ENCODE data around the gene MGMT.

The MGMT gene

GRCh38 chr10:129710510-129710847, 243.4 kb downstream of the MGMT start:
- Histone ChIP-seq H3K4me2 (no peak overlapping the region), H3K4me3 (no peak overlapping the region), H3K27me3 (no peaks in the 10 kb centered on the region), H3K9me3 (replicated peaks in 1 of 11) (no peaks in the 10 kb centered on the region), H3K9ac (no peak overlapping the region), H3K27ac (no peak overlapping the region), H4K20me1 (peaks cover 0 to 15% (median 0%) of the 10 kb centered on the region in 11 experiments; a peak in 5 of 22 replicates), H3K4me1 (peaks cover 0 to 16% (median 12%) of the 10 kb centered on the region in 10 experiments; a peak in 12 of 20 replicates), H3K36me3 (peaks cover 19 to 71% (median 39%) of the 10 kb centered on the region in 11 experiments; a peak in 20 of 22 replicates)
- no peak for TF ChIP-seq Cebpa-rat (IDR thresholded peaks at IDR 0.05)

- peaks cover 0 to 8% (median 5%) of the 10 kb centered on the region in 10 experiments; a peak in 12 of 20 replicates for H3K4me1 ChIP-seq
- peaks cover 19 to 63% (median 39%) of the 10 kb centered on the region in 11 experiments; a peak in 20 of 22 replicates for H3K36me3 ChIP-seq
- no peak overlapping the region for H3K27ac ChIP-seq
- no peaks in the 10 kb centered on the region for H3K9me3 ChIP-seq (replicated peaks in 1 of 11)
- no peak overlapping the region for H3K9ac ChIP-seq
- peaks cover 0 to 8% (median 0%) of the 10 kb centered on the region in 11 experiments; a peak in 2 of 22 replicates for H4K20me1 ChIP-seq
- H3K4me2 ChIP-seq, result no peak overlapping the region
- no peaks in the 10 kb centered on the region for H3K27me3 ChIP-seq
- no peak overlapping the region for H3K4me3 ChIP-seq
- no peak for TF ChIP-seq Cebpa-rat (IDR thresholded peaks at IDR 0.05)
Measured at GRCh38 chr10:129711291-129711690, 244.2 kb downstream of the MGMT start.

DNA sequence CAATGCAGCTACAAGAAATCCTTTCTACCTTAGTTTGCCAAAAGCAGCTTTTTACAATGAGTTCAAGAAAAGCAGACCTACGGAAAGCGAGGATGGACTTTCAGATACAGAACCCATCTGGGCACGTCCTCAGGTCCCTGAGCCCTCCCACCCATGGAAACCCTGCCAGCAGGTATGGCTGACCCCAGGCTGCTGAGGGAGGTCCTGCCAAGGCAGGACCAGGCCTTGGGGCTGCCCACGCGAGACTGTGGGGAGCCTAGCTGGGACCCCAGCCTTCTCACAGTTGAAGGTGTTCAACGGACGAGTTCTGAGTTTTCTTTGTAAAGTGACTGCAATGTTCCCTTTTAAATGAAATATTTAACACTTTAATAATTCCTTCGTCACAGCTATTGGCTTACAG, 245.0 kb downstream of the MGMT start:
- no peak for TF ChIP-seq Cebpa-rat (IDR thresholded peaks at IDR 0.05)
- Histone ChIP-seq H3K4me1 (peaks cover 0 to 1% (median 0%) of the 10 kb centered on the region in 10 experiments; a peak in 2 of 20 replicates), H3K9me3 (replicated peaks in 1 of 11) (no peaks in the 10 kb centered on the region), H3K27ac (no peak overlapping the region), H3K9ac (no peak overlapping the region), H4K20me1 (peaks cover 0 to 8% (median 0%) of the 10 kb centered on the region in 11 experiments; a peak in 1 of 22 replicates), H3K4me3 (no peak overlapping the region), H3K27me3 (no peaks in the 10 kb centered on the region), H3K4me2 (no peak overlapping the region), H3K36me3 (peaks cover 19 to 62% (median 39%) of the 10 kb centered on the region in 11 experiments; a peak in 20 of 22 replicates)

DNA sequence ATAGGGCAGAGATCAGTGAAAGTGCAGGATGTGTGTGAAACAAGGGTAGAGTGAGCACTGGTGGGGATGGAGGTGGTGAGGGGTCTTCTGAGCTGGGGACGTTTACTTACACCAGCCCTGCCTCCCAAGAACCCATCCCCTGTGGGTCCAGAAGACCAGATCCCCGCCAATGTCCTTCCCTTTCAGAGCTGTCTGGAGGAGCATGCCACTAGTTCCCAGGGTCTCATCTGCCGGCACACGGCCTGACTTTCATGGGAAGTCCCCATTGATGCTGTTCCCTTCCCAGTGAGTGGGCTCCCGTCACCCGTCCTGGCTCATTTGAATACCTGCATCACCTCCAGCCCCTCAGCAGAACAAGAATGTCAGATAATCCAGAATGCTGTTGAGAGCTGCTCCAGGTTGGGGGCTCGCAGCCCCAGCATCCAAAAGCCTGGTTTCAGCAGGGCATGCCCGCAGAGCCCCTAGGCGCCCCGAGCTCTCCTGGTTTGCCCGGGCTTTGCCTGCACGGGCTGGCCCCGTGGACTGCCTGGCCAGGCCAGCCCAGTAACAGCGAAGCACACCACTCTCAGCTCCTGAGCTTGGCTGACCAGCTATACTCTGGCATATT, 246.7 kb downstream of the MGMT start:
- H3K27me3 ChIP-seq, result no peaks in the 10 kb centered on the region
- H3K4me2 ChIP-seq, result no peak overlapping the region
- H3K27ac ChIP-seq, result no peak overlapping the region
- H3K9me3 ChIP-seq (replicated peaks in 1 of 11), result peaks cover 0 to 2% (median 0%) of the 10 kb centered on the region in 11 experiments; a peak in 2 of 22 replicates
- no peaks in the 10 kb centered on the region; a peak in 1 of 22 replicates for H4K20me1 ChIP-seq
- H3K4me1 ChIP-seq, result no peaks in the 10 kb centered on the region
- no peak overlapping the region for H3K9ac ChIP-seq
- no peak for TF ChIP-seq Cebpa-rat (IDR thresholded peaks at IDR 0.05)
- H3K36me3 ChIP-seq, result peaks cover 14 to 53% (median 33%) of the 10 kb centered on the region in 11 experiments; a peak in 21 of 22 replicates
- no peak overlapping the region for H3K4me3 ChIP-seq

DNA sequence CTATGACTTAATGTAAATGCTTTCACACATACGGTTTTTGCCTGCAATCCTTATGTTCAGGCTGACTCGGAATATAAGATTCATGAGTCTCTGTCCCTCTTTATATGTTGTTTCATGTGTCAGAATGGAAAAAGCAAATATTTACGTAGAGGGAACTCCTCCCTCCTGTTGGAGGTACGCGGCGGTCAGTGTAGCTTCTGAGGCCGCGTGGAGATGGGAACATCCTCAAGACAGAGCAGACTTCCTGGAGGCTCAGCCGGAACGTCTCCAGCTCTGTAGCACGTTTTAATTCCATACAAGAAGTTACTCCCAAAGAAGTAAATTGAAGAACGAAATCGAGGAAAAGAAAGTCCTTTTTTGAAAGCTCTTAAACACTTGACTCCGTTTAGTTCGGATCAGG, 248.8 kb downstream of the MGMT start:
- Histone ChIP-seq H3K9me3 (replicated peaks in 1 of 11) (peaks cover 11 to 22% (median 17%) of the 10 kb centered on the region in 11 experiments), H3K36me3 (peaks cover 11 to 53% (median 33%) of the 10 kb centered on the region in 11 experiments; a peak in 20 of 22 replicates), H3K4me2 (no peak overlapping the region), H3K9ac (no peak overlapping the region), H3K27ac (no peak overlapping the region), H3K4me1 (no peaks in the 10 kb centered on the region), H3K27me3 (no peaks in the 10 kb centered on the region), H4K20me1 (no peaks in the 10 kb centered on the region; a peak in 1 of 22 replicates), H3K4me3 (no peak overlapping the region)
- no peak for TF ChIP-seq Cebpa-rat (IDR thresholded peaks at IDR 0.05)

DNA sequence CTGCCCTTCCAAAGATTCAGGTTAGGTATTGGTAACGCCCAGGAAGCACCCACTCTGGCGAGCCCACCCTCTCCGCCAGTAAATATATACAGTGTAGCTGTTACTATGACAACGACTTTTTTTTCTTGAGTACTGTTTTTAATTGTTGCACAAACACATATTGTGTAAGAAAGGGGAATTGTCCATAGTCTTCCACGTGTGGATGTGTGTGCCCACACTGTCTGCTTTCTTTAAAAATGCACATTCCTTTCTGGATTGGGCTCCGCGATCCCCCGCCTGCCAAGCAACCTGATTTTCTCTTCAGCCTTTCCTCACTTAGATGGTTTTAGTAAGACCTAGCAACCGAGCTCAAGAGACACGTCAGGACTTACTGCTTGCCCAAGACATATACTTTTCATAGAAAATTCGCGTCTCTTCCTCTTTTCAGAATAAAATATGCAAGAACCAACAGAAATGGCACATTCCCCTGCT, 249.2 kb downstream of the MGMT start:
- Histone ChIP-seq H3K36me3 (peaks cover 13 to 55% (median 37%) of the 10 kb centered on the region in 11 experiments; a peak in 20 of 22 replicates), H3K4me2 (0 out of 22 replicates have a peak overlapping the region, but pooled peaks of 1 of the 11 experiments have one; percentile 1), H3K4me3 (no peak overlapping the region), H4K20me1 (no peaks in the 10 kb centered on the region; a peak in 1 of 22 replicates), H3K27me3 (no peaks in the 10 kb centered on the region), H3K27ac (no peak overlapping the region), H3K4me1 (no peaks in the 10 kb centered on the region), H3K9me3 (replicated peaks in 1 of 11) (peaks cover 15 to 27% (median 22%) of the 10 kb centered on the region in 11 experiments), H3K9ac (no peak overlapping the region)
- TF ChIP-seq Cebpa-rat (IDR thresholded peaks at IDR 0.05), result no peak

DNA sequence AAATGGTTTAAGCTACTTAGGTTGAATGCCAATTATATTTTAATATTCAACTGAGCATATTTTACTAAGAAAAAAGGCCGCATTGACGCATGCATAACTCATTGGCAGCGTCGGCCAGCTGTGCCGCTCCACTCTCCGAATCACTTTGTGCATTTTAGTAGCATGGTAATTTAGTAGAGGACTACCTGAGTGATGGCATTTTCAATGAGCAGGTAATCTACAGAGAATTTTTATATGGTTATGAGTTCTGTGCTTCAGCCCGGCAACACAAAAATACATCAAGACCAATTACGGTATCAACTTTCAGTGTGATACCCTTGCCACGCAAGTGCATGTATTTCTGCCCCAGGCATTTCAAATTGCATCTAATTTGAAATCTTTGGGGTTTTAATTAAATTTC, 249.8 kb downstream of the MGMT start:
- TF ChIP-seq Cebpa-rat (IDR thresholded peaks at IDR 0.05), result no peak
- H3K27ac ChIP-seq, result no peak overlapping the region
- no peaks in the 10 kb centered on the region for H3K4me1 ChIP-seq
- no peaks in the 10 kb centered on the region for H3K27me3 ChIP-seq
- H3K4me2 ChIP-seq, result no peak overlapping the region
- H3K4me3 ChIP-seq, result no peak overlapping the region
- H4K20me1 ChIP-seq, result no peaks in the 10 kb centered on the region; a peak in 1 of 22 replicates
- no peak overlapping the region for H3K9ac ChIP-seq
- peaks cover 14 to 51% (median 39%) of the 10 kb centered on the region in 11 experiments; a peak in 20 of 22 replicates for H3K36me3 ChIP-seq
- peaks cover 21 to 32% (median 27%) of the 10 kb centered on the region in 11 experiments for H3K9me3 ChIP-seq (replicated peaks in 1 of 11)

DNA sequence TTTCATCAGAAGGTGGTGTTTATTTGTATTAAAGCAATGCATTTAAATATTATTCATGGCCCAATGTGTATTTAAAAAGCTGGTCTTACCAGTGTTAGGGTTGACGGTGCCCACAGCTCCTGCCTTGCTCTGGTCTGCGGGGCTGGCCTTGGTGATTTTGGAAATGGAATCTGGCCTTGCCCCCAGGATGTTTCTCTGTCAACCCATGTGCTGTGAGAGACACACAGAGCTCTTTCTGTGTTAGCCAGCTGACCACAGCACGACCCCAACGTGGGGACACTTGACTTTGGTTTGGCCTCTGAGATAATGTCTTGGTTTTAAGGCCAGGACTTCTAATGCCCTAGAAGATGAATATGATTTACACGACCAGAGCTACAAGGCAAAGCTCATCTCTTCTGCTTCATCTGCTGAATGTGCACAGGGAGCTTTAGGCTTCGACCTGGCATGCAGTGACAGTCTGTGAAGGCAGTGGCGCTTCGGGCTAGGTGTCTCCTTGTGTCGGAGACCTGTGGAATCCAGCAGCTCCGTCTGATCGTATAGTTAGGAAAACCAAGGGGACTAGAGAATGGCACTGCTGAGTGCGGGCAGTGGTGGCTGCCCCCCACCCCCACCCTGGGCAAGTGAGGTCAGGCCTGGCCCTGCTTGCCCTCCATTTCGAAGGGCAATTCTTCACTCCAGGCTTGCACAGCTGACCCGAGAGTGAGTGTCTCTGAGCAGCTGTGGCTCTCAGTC, 250.9 kb downstream of the MGMT start:
- TF ChIP-seq Cebpa-rat (IDR thresholded peaks at IDR 0.05), result no peak
- Histone ChIP-seq H3K27ac (no peak overlapping the region), H3K4me3 (no peak overlapping the region)

More for the DNA sequence above, 250.9 kb downstream of the MGMT start:
- no peak overlapping the region for H3K4me2 ChIP-seq
- peaks cover 14 to 47% (median 40%) of the 10 kb centered on the region in 11 experiments for H3K36me3 ChIP-seq
- H3K9ac ChIP-seq, result no peak overlapping the region
- H4K20me1 ChIP-seq, result no peaks in the 10 kb centered on the region; a peak in 1 of 22 replicates
- no peaks in the 10 kb centered on the region for H3K27me3 ChIP-seq
- H3K9me3 ChIP-seq (replicated peaks in 1 of 11), result peaks cover 27 to 41% (median 35%) of the 10 kb centered on the region in 11 experiments
- H3K4me1 ChIP-seq, result no peaks in the 10 kb centered on the region

Data from BLaER1 treated with 17β-estradiol and CSF1 and Interleukin-3, amounts not matched to agents 10 nM and 100 nM (cell line).